HepG2 (cell line): ENCODE results near the gene MEIG1. TPM values are rescaled to one million over a fixed set of nuclear protein-coding genes. Genes with fewer than 3 reads are reported as not detected.

ENCODE experiments used
- CBX2 ChIP-seq, 2 experiments: fragments of 200-600 bp in 1 of 2; sonication (generic); formaldehyde crosslinking in 1 of 2; IDR thresholded peaks; 2 replicates each; pipeline versions ENCODE4 v1.7.0 to v1.8.1; 2018 to 2022; ENCODE audit warnings: low read depth in 2 of 2, low read length in 1 of 2, mild to moderate bottlenecking in 1 of 2, missing genetic modification reagents in 1 of 2
- ISL2 ChIP-seq: sonication (generic); formaldehyde crosslinking; IDR thresholded peaks from 2 replicates; pipeline ENCODE4 v1.5.0; 2020; ENCODE audit warnings: missing genetic modification reagents
- JARID2 ChIP-seq: sonication (generic); formaldehyde crosslinking; IDR thresholded peaks from 2 replicates; pipeline ENCODE4 v1.8.1; 2023; ENCODE audit warnings: missing genetic modification reagents, inconsistent platforms; ENCODE audit not compliant: insufficient replicate concordance
- NBN ChIP-seq: fragments of 450-650 bp; conservative IDR thresholded peaks from 2 replicates; pipeline ENCODE4 v1.6.1; 2017
- NR2F6 ChIP-seq, 2 experiments: IDR thresholded peaks; 2 replicates each; pipeline ENCODE4 v1.6.1; 2016; ENCODE audit warnings: antibody characterized with exemption in 1 of 2, mild to moderate bottlenecking in 1 of 2
- REPIN1 ChIP-seq: sonication (generic); formaldehyde crosslinking; IDR thresholded peaks from 2 replicates; pipeline ENCODE4 v1.8.0; 2022; ENCODE audit warnings: missing genetic modification reagents, low read depth, mild to moderate bottlenecking, borderline replicate concordance
- SMYD3 ChIP-seq: sonication (generic); formaldehyde crosslinking; IDR thresholded peaks from 2 replicates; pipeline ENCODE4 v1.8.1; 2023; ENCODE audit warnings: mild to moderate bottlenecking, missing genetic modification reagents
- SNRNP70 ChIP-seq: fragments of 200-400 bp; formaldehyde crosslinking; IDR thresholded peaks from 2 replicates; pipeline ENCODE4 v1.6.1; 2017; ENCODE audit warnings: mild to moderate bottlenecking, low read depth, low read length, moderate library complexity
- SPEN ChIP-seq: sonication (generic); formaldehyde crosslinking; IDR thresholded peaks from 2 replicates; pipeline ENCODE4 v1.5.1; 2020; ENCODE audit warnings: low read depth, mild to moderate bottlenecking, missing genetic modification reagents
- TP53 ChIP-seq: sonication (generic); formaldehyde crosslinking; conservative IDR thresholded peaks from 2 replicates; pipeline ENCODE4 v1.4.0; 2020; ENCODE audit warnings: missing genetic modification reagents
- XBP1 ChIP-seq: sonication (generic); formaldehyde crosslinking; IDR thresholded peaks from 2 replicates; pipeline ENCODE4 v1.5.0; 2020; ENCODE audit warnings: missing genetic modification reagents
- ZBTB8A ChIP-seq: sonication (generic); formaldehyde crosslinking; IDR thresholded peaks from 2 replicates; pipeline ENCODE4 v1.4.0; 2020; ENCODE audit warnings: mild to moderate bottlenecking, low read depth, missing genetic modification reagents, borderline replicate concordance
- ZNF264 ChIP-seq: sonication (generic); formaldehyde crosslinking; IDR thresholded peaks from 2 replicates; pipeline ENCODE4 v1.4.0; 2020; ENCODE audit warnings: missing genetic modification reagents
- ZSCAN21 ChIP-seq: sonication (generic); formaldehyde crosslinking; IDR thresholded peaks from 2 replicates; pipeline ENCODE4 v1.8.0; 2022; ENCODE audit warnings: mild to moderate bottlenecking, missing genetic modification reagents, moderate library complexity, borderline replicate concordance
- polyA plus RNA-seq, 8 experiments: library from polyadenylated mRNA; depleted of rRNA in 3 of 8; stranded (reverse) in 7 of 8; unstranded in 1 of 8; fragments of >200 nt; fragmentation: Illumina TruSeq in 4 of 8; extraction: Trizol in 4 of 8; gene quantifications; 2 replicates each; pipeline versions ENCODE4 v1.2.1 to v1.2.3, GENCODE V29; 2011 to 2016; ENCODE audit warnings: low read depth in 4 of 8, missing spikeins in 1 of 8, mixed read lengths in 1 of 8; ENCODE audit not compliant: insufficient read depth in 1 of 8
- total RNA-seq, 5 experiments: library from RNA; depleted of rRNA; stranded (reverse); fragments of >200 nt; fragmentation: Illumina TruSeq; extraction: Trizol; gene quantifications; 2 replicates each; pipeline ENCODE4 v1.2.3, GENCODE V29; 2016; ENCODE audit warnings: low read depth in 1 of 5
- TF ChIP-seq, protein P1 (sequence below): sonication (generic); formaldehyde crosslinking; IDR thresholded peaks from 2 replicates; pipeline ENCODE4 v1.5.0; 2020; ENCODE audit warnings: mild to moderate bottlenecking, missing genetic modification reagents, moderate library complexity
- TF ChIP-seq, protein P2 (sequence below): sonication (generic); formaldehyde crosslinking; IDR thresholded peaks from 2 replicates; pipeline ENCODE4 v1.8.0; 2022; ENCODE audit warnings: mild to moderate bottlenecking, missing genetic modification reagents
- TF ChIP-seq, protein P3 (sequence below): IDR thresholded peaks from 2 replicates; pipeline ENCODE4 v1.6.1; 2016; ENCODE audit warnings: low read depth, borderline replicate concordance
- TF ChIP-seq, protein P4 (sequence below): sonication (generic); formaldehyde crosslinking; IDR thresholded peaks from 2 replicates; pipeline ENCODE4 v1.4.0; 2020; ENCODE audit warnings: missing genetic modification reagents; ENCODE audit errors: not compliant biosample characterization
- TF ChIP-seq, protein P5 (sequence below): sonication (generic); IDR thresholded peaks from 2 replicates; pipeline ENCODE4 v1.6.1; 2016; ENCODE audit warnings: low read depth, borderline replicate concordance
- TF ChIP-seq, protein P6 (sequence below): sonication (generic); formaldehyde crosslinking; IDR thresholded peaks from 2 replicates; pipeline ENCODE4 v1.5.1; 2020; ENCODE audit warnings: missing genetic modification reagents, mild to moderate bottlenecking, borderline replicate concordance
- TF ChIP-seq, protein P7 (sequence below): sonication (generic); formaldehyde crosslinking; IDR thresholded peaks from 2 replicates; pipeline ENCODE4 v1.5.0; 2020; ENCODE audit warnings: mild to moderate bottlenecking, missing genetic modification reagents

MEIG1 gene
- total and polyA plus RNA-seq, 2 of the 13 experiments (the other 11 are each of a cell fraction or from before 2014, with no cell fraction given): not detected

DNA sequence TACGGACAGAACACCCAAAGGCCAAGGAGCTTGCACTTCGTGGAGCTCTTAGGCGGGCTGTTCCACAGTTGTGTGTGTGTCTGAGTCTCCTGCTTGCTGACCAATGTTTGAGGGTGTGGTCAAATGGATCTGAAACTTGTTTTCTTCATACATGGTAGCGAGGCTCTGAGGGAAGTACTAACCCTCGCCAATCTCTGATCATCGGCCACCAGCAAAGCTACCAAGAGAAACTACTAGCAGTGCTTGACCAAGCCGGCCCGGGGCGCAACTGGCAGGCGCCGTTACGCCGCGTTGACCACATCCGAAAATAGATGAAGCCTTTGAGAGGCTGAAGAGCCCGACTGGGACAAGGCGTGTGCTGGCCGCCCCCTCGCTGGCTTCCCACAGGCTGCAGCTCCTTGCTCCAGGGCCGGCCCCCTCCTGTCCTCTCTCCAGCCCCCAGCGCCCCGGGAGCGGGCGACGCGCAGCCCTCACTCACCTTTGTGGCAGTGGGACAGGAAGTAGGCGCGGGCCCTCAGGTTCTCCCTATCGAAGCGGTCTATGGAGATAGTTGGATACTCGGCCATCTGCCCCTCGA, 5.7 kb upstream of the MEIG1 start (continued):
- TF ChIP-seq NR2F6 (IDR thresholded peaks at IDR 0.05) (no peak), NR2F6 (CRISPR knock-in tag; IDR thresholded peaks at IDR 0.05) (no peak), ZSCAN21 (CRISPR knock-in tag) (no peak), JARID2 (CRISPR knock-in tag) (no peak), ZBTB8A (no peak), TP53 (CRISPR knock-in tag) (no peak), SPEN (CRISPR knock-in tag) (no peak), SMYD3 (no peak), ISL2 (peak; percentile 17; the same call in 1 of the 2 replicates), ZNF264 (CRISPR knock-in tag) (0 out of 2 replicates have a peak, but pooled peaks have one; percentile 8), REPIN1 (CRISPR knock-in tag) (no peak), NBN (no peak), XBP1 (CRISPR knock-in tag) (no peak), CBX2 (IDR thresholded peaks at IDR 0.05; ENCODE audit: low read depth, low read length) (no peak), CBX2 (CRISPR knock-in tag; IDR thresholded peaks at IDR 0.05; ENCODE audit: low read depth) (no peak), SNRNP70 (no peak)
- TF ChIP-seq, protein P1, sequence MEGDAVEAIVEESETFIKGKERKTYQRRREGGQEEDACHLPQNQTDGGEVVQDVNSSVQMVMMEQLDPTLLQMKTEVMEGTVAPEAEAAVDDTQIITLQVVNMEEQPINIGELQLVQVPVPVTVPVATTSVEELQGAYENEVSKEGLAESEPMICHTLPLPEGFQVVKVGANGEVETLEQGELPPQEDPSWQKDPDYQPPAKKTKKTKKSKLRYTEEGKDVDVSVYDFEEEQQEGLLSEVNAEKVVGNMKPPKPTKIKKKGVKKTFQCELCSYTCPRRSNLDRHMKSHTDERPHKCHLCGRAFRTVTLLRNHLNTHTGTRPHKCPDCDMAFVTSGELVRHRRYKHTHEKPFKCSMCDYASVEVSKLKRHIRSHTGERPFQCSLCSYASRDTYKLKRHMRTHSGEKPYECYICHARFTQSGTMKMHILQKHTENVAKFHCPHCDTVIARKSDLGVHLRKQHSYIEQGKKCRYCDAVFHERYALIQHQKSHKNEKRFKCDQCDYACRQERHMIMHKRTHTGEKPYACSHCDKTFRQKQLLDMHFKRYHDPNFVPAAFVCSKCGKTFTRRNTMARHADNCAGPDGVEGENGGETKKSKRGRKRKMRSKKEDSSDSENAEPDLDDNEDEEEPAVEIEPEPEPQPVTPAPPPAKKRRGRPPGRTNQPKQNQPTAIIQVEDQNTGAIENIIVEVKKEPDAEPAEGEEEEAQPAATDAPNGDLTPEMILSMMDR (CRISPR knock-in tag): peak; percentile 9; the same call in 1 of the 2 replicates
- TF ChIP-seq, protein P2, sequence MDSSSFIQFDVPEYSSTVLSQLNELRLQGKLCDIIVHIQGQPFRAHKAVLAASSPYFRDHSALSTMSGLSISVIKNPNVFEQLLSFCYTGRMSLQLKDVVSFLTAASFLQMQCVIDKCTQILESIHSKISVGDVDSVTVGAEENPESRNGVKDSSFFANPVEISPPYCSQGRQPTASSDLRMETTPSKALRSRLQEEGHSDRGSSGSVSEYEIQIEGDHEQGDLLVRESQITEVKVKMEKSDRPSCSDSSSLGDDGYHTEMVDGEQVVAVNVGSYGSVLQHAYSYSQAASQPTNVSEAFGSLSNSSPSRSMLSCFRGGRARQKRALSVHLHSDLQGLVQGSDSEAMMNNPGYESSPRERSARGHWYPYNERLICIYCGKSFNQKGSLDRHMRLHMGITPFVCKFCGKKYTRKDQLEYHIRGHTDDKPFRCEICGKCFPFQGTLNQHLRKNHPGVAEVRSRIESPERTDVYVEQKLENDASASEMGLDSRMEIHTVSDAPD (CRISPR knock-in tag): no peak
- TF ChIP-seq, protein P3, sequence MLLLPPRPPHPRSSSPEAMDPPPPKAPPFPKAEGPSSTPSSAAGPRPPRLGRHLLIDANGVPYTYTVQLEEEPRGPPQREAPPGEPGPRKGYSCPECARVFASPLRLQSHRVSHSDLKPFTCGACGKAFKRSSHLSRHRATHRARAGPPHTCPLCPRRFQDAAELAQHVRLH: no peak; the same call in 1 of the 2 replicates
- TF ChIP-seq, protein P4, sequence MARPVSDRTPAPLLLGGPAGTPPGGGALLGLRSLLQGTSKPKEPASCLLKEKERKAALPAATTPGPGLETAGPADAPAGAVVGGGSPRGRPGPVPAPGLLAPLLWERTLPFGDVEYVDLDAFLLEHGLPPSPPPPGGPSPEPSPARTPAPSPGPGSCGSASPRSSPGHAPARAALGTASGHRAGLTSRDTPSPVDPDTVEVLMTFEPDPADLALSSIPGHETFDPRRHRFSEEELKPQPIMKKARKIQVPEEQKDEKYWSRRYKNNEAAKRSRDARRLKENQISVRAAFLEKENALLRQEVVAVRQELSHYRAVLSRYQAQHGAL (CRISPR knock-in tag): no peak
- TF ChIP-seq, protein P5, sequence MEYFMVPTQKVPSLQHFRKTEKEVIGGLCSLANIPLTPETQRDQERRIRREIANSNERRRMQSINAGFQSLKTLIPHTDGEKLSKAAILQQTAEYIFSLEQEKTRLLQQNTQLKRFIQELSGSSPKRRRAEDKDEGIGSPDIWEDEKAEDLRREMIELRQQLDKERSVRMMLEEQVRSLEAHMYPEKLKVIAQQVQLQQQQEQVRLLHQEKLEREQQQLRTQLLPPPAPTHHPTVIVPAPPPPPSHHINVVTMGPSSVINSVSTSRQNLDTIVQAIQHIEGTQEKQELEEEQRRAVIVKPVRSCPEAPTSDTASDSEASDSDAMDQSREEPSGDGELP: 0 out of 2 replicates have a peak, but pooled peaks have one; percentile 7
- TF ChIP-seq, protein P6, sequence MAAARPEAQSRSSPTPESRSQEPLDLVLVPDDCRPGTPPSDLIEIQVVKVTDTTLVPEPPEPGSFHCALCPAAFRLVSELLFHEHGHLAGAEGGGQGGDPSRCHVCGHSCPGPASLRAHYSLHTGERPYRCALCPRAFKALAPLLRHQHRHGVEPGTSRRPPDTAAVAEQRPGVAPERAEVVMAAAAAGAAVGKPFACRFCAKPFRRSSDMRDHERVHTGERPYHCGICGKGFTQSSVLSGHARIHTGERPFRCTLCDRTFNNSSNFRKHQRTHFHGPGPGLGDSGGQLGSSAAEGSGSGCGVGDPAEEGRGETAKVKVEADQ (CRISPR knock-in tag): no peak
- TF ChIP-seq, protein P7, sequence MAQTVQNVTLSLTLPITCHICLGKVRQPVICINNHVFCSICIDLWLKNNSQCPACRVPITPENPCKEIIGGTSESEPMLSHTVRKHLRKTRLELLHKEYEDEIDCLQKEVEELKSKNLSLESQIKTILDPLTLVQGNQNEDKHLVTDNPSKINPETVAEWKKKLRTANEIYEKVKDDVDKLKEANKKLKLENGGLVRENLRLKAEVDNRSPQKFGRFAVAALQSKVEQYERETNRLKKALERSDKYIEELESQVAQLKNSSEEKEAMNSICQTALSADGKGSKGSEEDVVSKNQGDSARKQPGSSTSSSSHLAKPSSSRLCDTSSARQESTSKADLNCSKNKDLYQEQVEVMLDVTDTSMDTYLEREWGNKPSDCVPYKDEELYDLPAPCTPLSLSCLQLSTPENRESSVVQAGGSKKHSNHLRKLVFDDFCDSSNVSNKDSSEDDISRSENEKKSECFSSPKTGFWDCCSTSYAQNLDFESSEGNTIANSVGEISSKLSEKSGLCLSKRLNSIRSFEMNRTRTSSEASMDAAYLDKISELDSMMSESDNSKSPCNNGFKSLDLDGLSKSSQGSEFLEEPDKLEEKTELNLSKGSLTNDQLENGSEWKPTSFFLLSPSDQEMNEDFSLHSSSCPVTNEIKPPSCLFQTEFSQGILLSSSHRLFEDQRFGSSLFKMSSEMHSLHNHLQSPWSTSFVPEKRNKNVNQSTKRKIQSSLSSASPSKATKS (CRISPR knock-in tag): no peak
